Lower leg skin (tissue), 3 donors: ENCODE measurements around the gene CTIF.

Experiments
- CTCF ChIP-seq, 3 donors: fragments of 450-650 bp; IDR thresholded peaks; one replicate each; pipeline ENCODE4 v1.5.1; 2016; ENCODE audit warnings: antibody characterized with exemption in 3 of 3, mild to moderate bottlenecking in 3 of 3, moderate library complexity in 2 of 3
- POLR2A ChIP-seq, 2 donors: fragments of 450-650 bp; IDR thresholded peaks; one replicate each; pipeline ENCODE4 v1.6.1; 2016 to 2017; ENCODE audit warnings: antibody characterized with exemption in 2 of 2, mild to moderate bottlenecking in 1 of 2, moderate library complexity in 1 of 2

- no peak for TF ChIP-seq CTCF (IDR thresholded peaks at IDR 0.05)
- TF ChIP-seq POLR2A (IDR thresholded peaks at IDR 0.05): no peak
Observed at GRCh38 chr18:48770243-48770642, 231.4 kb downstream of the CTIF start.
